Measurements from ENCODE around the gene MAD1L1.

DNA sequence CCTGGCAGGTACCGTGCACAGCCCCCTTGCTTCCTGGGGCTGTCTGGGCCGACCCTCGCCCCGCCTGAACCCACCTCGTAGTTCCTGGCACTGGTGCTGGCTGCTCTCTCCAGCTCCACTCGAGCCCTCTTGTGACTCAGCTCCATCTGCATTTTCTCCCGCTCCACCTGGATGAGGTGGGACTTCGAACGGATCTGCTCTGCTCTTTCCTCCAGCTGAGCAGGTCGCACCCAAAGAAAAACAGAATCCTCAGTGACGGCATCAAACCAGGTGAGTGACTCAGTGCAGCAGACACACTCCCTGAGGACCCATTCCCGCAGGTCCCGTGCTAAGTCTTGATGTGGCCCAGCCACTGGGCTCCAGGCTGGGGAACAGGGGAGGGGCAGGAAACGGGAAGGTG lies 7.4 kb downstream of the MAD1L1 start:
- TF ChIP-seq CBX1 (IDR thresholded peaks at IDR 0.05; ENCODE audit: low read depth) (no peak), CEBPB (IDR thresholded peaks at IDR 0.05; ENCODE audit: borderline replicate concordance, low read depth, low read length) (no peak), SIN3A (IDR thresholded peaks at IDR 0.05; ENCODE audit: borderline replicate concordance, low read depth, low read length) (no peak), EZH2 (conservative IDR thresholded peaks at IDR 0.05; ENCODE audit: low read depth, low read length) (no peak), CBX5 (CRISPR knock-in tag; IDR thresholded peaks at IDR 0.05; ENCODE audit: borderline replicate concordance) (no peak), ZSCAN21 (CRISPR knock-in tag; IDR thresholded peaks at IDR 0.05; ENCODE audit: borderline replicate concordance) (no peak)

All from HepG2 (cell line).